Measurements from ENCODE around the gene TTLL5. TPM values are rescaled to one million over a fixed set of nuclear protein-coding genes. Genes with fewer than 3 reads are reported as not detected.
A peak's percentile ranks its signal among the peaks of the same experiment; 100 is the strongest.

The TTLL5 gene
- total and polyA plus RNA-seq, 2 of the 13 experiments (the other 11 are each of a cell fraction or from before 2014, with no cell fraction given), result 11.8 to 18.8 TPM

GRCh38 chr14:75989134-75989533 lies 328.1 kb downstream of the TTLL5 start (continued):
- TF ChIP-seq, protein P1, sequence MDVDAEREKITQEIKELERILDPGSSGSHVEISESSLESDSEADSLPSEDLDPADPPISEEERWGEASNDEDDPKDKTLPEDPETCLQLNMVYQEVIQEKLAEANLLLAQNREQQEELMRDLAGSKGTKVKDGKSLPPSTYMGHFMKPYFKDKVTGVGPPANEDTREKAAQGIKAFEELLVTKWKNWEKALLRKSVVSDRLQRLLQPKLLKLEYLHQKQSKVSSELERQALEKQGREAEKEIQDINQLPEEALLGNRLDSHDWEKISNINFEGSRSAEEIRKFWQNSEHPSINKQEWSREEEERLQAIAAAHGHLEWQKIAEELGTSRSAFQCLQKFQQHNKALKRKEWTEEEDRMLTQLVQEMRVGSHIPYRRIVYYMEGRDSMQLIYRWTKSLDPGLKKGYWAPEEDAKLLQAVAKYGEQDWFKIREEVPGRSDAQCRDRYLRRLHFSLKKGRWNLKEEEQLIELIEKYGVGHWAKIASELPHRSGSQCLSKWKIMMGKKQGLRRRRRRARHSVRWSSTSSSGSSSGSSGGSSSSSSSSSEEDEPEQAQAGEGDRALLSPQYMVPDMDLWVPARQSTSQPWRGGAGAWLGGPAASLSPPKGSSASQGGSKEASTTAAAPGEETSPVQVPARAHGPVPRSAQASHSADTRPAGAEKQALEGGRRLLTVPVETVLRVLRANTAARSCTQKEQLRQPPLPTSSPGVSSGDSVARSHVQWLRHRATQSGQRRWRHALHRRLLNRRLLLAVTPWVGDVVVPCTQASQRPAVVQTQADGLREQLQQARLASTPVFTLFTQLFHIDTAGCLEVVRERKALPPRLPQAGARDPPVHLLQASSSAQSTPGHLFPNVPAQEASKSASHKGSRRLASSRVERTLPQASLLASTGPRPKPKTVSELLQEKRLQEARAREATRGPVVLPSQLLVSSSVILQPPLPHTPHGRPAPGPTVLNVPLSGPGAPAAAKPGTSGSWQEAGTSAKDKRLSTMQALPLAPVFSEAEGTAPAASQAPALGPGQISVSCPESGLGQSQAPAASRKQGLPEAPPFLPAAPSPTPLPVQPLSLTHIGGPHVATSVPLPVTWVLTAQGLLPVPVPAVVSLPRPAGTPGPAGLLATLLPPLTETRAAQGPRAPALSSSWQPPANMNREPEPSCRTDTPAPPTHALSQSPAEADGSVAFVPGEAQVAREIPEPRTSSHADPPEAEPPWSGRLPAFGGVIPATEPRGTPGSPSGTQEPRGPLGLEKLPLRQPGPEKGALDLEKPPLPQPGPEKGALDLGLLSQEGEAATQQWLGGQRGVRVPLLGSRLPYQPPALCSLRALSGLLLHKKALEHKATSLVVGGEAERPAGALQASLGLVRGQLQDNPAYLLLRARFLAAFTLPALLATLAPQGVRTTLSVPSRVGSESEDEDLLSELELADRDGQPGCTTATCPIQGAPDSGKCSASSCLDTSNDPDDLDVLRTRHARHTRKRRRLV (CRISPR knock-in tag; IDR thresholded peaks at IDR 0.05), result no peak
- TF ChIP-seq, protein P2, sequence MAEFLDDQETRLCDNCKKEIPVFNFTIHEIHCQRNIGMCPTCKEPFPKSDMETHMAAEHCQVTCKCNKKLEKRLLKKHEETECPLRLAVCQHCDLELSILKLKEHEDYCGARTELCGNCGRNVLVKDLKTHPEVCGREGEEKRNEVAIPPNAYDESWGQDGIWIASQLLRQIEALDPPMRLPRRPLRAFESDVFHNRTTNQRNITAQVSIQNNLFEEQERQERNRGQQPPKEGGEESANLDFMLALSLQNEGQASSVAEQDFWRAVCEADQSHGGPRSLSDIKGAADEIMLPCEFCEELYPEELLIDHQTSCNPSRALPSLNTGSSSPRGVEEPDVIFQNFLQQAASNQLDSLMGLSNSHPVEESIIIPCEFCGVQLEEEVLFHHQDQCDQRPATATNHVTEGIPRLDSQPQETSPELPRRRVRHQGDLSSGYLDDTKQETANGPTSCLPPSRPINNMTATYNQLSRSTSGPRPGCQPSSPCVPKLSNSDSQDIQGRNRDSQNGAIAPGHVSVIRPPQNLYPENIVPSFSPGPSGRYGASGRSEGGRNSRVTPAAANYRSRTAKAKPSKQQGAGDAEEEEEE (CRISPR knock-in tag; IDR thresholded peaks at IDR 0.05; ENCODE audit: borderline replicate concordance), result no peak
- TF ChIP-seq HNF1A (IDR thresholded peaks at IDR 0.05; ENCODE audit: low read depth) (no peak), HNF1A (CRISPR knock-in tag; IDR thresholded peaks at IDR 0.05; ENCODE audit: borderline replicate concordance) (peak; percentile 25; the same call in 1 of the 2 replicates), POLR2A (IDR thresholded peaks at IDR 0.05; ENCODE audit: insufficient read depth in 1 of 2, low read depth in 2 of 2, low read length in 2 of 2) (no peak), ZNF124 (CRISPR knock-in tag; IDR thresholded peaks at IDR 0.05) (peak; percentile 61; the same call in 1 of the 2 replicates), RFXAP (CRISPR knock-in tag; IDR thresholded peaks at IDR 0.05; ENCODE audit: borderline replicate concordance) (no peak), ZNF335 (CRISPR knock-in tag; IDR thresholded peaks at IDR 0.05) (peak; percentile 27; the same call in 1 of the 2 replicates), RBM22 (optimal IDR thresholded peaks at IDR 0.05; ENCODE audit: low read length) (no peak), HDAC1 (CRISPR knock-in tag; IDR thresholded peaks at IDR 0.05) (peak; percentile 53; the same call in 1 of the 2 replicates), ELF1 (CRISPR knock-in tag; IDR thresholded peaks at IDR 0.05) (peak; percentile 72), NR3C1 (CRISPR knock-in tag; IDR thresholded peaks at IDR 0.05) (no peak), TBX2 (CRISPR knock-in tag; IDR thresholded peaks at IDR 0.05; ENCODE audit: borderline replicate concordance) (peak; percentile 23; the same call in 1 of the 2 replicates), RORA (CRISPR knock-in tag; IDR thresholded peaks at IDR 0.05) (no peak)
- TF ChIP-seq, protein P3, sequence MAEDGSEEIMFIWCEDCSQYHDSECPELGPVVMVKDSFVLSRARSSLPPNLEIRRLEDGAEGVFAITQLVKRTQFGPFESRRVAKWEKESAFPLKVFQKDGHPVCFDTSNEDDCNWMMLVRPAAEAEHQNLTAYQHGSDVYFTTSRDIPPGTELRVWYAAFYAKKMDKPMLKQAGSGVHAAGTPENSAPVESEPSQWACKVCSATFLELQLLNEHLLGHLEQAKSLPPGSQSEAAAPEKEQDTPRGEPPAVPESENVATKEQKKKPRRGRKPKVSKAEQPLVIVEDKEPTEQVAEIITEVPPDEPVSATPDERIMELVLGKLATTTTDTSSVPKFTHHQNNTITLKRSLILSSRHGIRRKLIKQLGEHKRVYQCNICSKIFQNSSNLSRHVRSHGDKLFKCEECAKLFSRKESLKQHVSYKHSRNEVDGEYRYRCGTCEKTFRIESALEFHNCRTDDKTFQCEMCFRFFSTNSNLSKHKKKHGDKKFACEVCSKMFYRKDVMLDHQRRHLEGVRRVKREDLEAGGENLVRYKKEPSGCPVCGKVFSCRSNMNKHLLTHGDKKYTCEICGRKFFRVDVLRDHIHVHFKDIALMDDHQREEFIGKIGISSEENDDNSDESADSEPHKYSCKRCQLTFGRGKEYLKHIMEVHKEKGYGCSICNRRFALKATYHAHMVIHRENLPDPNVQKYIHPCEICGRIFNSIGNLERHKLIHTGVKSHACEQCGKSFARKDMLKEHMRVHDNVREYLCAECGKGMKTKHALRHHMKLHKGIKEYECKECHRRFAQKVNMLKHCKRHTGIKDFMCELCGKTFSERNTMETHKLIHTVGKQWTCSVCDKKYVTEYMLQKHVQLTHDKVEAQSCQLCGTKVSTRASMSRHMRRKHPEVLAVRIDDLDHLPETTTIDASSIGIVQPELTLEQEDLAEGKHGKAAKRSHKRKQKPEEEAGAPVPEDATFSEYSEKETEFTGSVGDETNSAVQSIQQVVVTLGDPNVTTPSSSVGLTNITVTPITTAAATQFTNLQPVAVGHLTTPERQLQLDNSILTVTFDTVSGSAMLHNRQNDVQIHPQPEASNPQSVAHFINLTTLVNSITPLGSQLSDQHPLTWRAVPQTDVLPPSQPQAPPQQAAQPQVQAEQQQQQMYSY (CRISPR knock-in tag; IDR thresholded peaks at IDR 0.05), result peak; percentile 90
